Bone marrow (tissue), 2 donors: ENCODE data around the gene ITPR1.

Source experiments
- DNase-seq, 2 donors: peaks; one replicate each; lab custom pipeline; 2025; lab: John Stamatoyannopoulos, UW

Gene ITPR1

GRCh38 chr3:4491855-4492207 is 1.3 kb upstream of the ITPR1 start:
- DNase-seq: no peak

- peak in 1 of 2 donors; percentile 23 for DNase-seq
Observed at GRCh38 chr3:4492208-4493013, 737 bp upstream of the ITPR1 start.

- DNase-seq: no peak
Observed at GRCh38 chr3:4493941-4494894, 1.1 kb downstream of the ITPR1 start.

DNA sequence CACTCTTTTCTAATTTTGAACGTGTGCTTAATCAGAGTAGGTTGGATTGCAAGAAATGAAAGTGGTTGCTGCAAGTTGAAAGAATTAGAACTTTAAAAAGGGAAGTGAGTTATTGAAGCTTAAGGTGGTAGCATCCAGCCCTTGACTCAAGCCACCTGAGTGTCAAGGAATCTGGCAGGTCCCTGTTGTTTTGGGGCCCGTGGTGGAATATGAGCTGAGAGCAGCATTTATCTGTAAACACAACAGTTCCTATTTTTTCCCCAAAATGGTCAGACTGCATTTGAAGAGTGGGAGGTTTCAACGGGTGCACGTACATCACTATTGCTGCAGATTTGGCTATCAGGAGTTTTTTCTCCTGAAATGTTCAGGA is 1.7 kb downstream of the ITPR1 start:
- DNase-seq: peak in 1 of 2 donors; percentile 37

DNA sequence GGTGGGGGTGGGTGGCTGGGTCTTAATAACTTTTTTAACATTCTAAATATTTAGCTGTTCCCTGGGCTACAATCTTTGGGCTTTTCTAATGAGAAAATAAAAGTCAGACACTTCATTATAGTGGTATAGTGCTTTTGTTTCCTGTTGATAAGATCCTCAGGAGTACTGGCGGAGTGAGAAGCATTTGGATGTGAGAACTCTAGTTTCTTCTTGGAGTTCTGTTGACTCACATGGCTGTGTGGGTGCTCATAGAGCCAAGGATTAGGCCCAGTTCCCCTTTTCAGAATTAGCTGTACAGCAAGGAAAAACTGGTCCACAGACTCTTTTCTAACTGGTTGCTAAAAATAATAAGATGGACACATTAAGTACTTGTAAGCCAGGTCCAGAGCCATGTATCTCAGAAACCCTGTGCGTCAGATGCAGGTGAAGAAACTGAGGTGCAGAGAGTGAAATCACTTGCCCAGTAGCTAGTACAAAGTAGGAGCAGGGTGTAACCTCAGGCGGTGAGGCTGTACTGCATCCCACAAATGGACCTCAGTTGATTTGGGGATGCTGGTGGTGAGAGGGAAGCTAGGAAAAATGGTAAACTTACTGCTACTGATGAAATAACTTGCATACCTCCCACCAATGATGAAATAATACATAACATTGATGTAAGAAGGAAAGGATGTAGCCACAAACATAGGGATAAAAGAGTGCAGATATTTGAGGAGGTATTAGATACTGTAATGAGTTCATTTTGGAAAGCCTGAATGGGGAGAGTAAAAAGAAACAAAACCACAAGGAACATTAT is 2.3 kb downstream of the ITPR1 start:
- DNase-seq: peak in 1 of 2 donors; percentile 66

GRCh38 chr3:4496087-4496452 is 2.9 kb downstream of the ITPR1 start:
- DNase-seq: no peak

- no peak for DNase-seq
Observed at GRCh38 chr3:4497005-4497692, 4.0 kb downstream of the ITPR1 start.

- DNase-seq: no peak
Observed at GRCh38 chr3:4497843-4498324, 4.7 kb downstream of the ITPR1 start.

DNA sequence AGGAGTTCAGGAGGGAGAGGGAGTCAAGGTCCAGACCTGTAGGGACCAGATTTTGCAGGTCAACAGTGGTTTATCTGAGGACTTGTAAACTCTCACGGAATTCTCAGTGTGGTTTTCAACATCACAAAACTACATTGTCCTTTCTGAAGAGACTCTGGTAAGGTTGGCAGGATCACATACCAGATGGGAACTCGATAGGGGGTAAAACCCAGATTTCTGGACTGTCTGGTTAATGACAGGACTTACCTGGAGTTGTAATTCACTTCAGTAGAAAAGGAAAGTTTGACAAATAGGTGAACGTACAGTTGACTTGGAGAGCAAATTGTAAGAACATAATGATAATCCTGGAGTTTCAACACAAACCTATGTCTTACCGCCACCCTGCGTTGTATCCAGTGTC is 5.3 kb downstream of the ITPR1 start:
- no peak for DNase-seq

- no peak for DNase-seq
Observed at GRCh38 chr3:4501437-4501836, 8.3 kb downstream of the ITPR1 start.

DNA sequence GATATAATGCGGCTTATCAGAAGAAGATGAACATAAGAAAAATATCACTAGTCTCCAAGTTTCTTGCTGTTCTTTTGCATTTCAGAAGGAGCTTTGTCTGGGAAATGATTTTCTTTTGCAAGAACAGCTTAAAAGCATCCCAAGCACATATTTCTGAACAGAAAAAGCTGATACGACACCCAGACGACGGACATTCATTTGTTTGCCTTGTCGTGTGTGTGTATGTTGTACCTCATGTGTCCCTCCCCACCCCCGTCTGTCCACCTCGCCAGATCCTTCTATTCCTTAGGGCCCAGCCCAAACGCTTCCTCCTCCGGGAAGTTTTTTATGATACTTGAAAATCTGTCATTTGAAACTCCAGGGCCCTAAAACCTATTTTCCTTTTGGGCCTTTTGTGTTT is 8.8 kb downstream of the ITPR1 start:
- no peak for DNase-seq

DNA sequence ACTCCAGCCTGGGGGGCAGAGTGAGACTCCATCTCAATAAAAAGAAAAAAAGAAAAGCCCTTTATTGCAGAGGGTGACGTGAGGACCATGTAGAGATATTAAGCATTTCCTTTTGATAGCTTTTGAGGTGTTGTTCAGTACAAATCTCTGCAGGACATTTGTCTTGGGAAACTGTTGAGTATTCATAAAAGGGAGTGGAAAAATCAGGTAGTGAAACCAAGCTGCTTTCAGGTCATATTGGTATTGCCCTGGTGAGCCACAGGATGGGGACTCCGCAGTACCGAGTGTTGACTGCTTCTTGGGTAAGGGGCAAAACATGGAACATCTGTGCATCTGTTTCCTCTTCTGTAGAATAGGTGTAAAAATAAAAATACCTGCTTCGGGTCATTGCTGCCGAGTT is 9.9 kb downstream of the ITPR1 start:
- DNase-seq: no peak

DNA sequence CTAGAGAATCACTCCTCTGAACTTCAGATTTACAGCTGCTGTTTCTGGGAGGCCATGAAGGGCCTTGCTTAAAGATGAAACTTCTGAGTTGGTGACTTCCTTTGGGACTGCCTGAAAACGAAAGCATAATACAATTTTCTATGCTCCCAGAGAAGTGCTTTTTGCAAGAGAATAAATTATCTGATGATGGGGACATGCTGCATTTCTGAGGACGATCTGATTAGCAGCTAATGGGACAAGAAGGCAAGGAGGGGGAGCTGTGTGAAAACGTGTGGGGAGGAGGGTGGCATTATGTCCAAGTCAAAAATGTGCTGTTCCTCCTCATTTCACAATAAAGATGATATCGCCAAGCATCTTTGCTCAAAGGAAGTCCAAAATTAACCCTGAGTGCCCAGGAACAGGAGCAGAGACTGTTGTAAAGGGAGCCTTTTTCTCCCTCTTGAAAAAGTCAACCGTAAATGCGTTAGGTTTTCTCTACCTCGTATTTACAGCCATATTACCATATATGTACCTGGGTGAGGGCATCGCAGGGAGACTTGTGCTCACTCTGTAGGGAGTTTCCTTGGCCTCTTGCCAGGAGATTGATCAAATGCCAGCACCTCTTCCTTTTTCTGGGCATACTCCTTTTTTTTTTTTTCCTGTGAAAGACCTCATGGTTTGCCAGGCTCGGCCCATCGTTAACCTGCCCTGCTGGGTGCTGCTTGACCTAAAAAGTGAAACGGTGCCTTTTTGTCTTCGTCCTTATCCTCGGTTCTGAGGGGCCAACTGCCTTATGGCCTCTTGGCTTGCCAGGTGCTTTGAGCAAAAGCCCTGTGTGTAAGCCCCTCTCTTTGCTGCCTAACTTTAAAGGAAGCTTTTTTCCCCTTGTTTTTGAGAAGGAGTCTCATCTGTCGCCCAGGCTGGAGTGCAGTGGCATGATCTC is 11.5 kb downstream of the ITPR1 start:
- peak in 1 of 2 donors; percentile 53 for DNase-seq

DNA sequence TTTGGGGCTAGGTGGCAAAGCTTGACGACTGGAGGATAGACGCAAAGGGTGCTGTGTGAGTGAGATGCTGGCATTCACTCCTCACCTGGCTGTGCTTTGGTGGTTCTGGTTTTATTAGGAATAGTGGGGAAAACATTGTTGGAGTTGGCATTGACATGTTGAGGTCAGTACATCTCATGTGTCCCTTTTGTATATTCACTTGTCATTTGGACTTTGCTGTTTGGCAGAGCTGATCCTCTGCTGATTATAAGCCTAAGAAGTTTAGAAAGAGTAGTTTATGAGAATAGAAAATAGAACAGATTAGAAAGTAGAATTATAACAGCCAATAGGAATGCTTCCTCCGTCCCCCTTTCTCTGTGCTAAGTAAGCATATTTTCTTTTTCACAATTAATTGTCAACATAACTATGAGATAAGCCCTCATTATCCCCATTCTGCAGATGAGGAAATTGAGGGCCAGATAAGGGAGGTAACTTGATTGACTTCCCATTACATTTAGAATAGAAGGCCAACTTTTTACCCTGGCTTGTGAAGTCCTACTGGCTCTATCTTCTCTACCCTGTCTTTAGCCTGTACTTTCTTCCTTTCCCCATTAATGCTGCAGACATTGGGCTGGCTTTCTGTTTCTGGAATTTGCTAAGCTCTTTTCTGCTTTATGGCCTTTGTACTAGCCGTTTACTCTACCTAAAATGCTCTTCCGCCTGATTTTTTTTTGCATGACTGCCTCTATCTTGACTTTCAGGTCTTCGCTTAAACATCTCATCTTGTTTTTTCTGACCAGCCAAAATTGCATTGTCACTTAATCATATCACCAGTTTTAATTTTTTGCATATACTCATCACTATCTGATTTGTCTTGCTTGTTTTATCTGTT is 12.8 kb downstream of the ITPR1 start:
- no peak for DNase-seq

- DNase-seq: no peak
Observed at GRCh38 chr3:4506559-4507023, 13.4 kb downstream of the ITPR1 start.

DNA sequence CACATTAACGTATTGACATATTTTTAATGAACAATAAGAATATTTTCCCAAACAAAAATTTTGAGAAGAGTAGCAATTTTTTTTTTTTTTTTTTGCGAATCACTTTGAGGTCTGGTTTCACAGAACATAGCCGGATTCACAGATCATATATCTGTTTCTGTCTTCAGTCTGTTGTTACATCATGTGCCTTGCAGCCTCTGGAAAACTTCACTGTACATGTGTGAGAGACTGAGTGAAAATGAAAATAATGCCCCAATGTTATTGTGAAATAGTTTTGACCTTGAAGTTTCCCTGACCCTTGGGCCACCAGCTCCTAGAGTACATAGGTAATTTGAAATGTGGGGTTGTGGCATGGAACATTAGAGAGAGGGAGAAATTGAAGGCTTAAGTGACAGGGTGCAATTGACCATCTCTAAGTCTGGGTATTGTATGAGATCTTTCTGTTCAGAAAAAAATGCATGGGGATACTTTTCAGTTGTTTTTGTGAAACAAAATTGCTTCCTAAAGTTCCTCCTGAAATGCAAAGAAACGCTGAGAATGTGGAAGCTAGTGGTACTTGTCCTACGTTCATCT is 14.0 kb downstream of the ITPR1 start:
- DNase-seq: no peak

GRCh38 chr3:4508048-4508981 is 15.2 kb downstream of the ITPR1 start:
- DNase-seq: no peak

GRCh38 chr3:4509043-4509442 is 15.9 kb downstream of the ITPR1 start:
- DNase-seq: no peak
